Loucy (cell line): ENCODE measurements around the gene HPS1.

Source experiments
- CTCF ChIP-seq: fragments of 200-600 bp; sonication (generic); conservative IDR thresholded peaks from 2 replicates; pipeline ENCODE4 v1.5.1; 2014; ENCODE audit warnings: mild to moderate bottlenecking, antibody characterized with exemption, low read length
- EZH2phosphoT487 ChIP-seq: fragments of 200-600 bp; IDR thresholded peaks from 2 replicates; pipeline ENCODE4 v1.6.1; 2018; ENCODE audit warnings: antibody characterized with exemption, mild to moderate bottlenecking, moderate library complexity, borderline replicate concordance

DNA sequence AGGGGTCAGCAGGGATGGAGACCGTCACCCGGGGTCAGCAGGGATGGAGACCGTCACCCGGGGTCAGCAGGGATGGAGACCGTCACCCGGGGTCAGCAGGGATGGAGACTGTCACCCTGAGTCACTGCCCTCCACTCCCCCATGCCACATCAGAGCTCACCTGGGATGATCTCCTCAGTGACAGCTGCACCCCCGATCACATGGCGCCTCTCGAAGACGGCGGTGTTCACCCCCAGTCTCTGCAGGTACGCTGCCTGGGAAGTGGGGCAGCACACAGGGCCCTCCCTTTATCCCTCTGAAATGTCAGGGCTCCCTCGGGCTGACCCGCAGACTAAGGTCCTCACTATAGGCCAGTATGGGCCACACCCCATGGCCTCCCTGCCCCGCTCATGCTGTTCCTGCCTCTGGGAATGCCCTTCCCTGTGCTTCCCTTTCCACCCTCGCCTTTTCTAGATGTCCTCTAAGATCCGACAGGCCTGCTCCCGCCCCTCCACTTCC lies 38.9 kb downstream of the HPS1 start:
- no peak for TF ChIP-seq CTCF
- no peak for TF ChIP-seq EZH2phosphoT487
